Measurements from ENCODE around the gene CDRT15. TPM values are rescaled to one million over a fixed set of nuclear protein-coding genes. Genes with fewer than 3 reads are reported as not detected.

Gene CDRT15
- total RNA-seq, 1 experiment from 2014 or later = not detected

DNA sequence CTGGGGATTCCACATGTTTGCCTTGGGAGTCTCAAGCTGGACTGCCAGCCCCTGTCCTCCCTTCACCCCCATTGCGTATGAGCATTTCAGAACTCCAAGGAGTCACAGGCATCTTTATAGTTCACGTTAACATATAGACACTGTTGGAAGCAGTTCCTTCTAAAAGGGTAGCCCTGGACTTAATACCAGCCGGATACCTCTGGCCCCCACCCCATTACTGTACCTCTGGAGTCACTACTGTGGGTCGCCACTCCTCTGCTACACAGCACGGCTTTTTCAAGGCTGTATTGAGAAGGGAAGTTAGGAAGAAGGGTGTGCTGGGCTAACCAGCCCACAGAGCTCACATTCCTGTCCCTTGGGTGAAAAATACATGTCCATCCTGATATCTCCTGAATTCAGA lies 28.9 kb downstream of the CDRT15 start:
- Histone ChIP-seq H3K27me3 (ENCODE audit: insufficient read depth, low read length) (no peaks in the 10 kb centered on the region), H4K20me1 (ENCODE audit: control insufficient read depth, insufficient read depth, insufficient read length) (no peaks in the 10 kb centered on the region), H2AFZ (ENCODE audit: low read length) (no peak overlapping the region), H4K8ac (replicated peaks; ENCODE audit: insufficient read length, low read depth, low read length) (no peak overlapping the region), H3K56ac (ENCODE audit: insufficient read length, low read depth, low read length) (no peak overlapping the region), H3K79me2 (ENCODE audit: insufficient read depth, low read length) (no peaks in the 10 kb centered on the region), H2BK20ac (ENCODE audit: low read depth, low read length, poor library complexity, severe bottlenecking) (no peak overlapping the region), H3K9ac (ENCODE audit: extremely low read depth, insufficient read length, low read length) (no peak overlapping the region), H2AK5ac (ENCODE audit: insufficient read length, low read length) (no peak overlapping the region), H3K4ac (ENCODE audit: low read depth, low read length) (no peak overlapping the region), H3T11ph (ENCODE audit: low read length) (no peak overlapping the region), H3K23me2 (ENCODE audit: insufficient read length, low read depth, low read length, poor library complexity, severe bottlenecking) (no peaks in the 10 kb centered on the region), H3K79me1 (ENCODE audit: insufficient read depth, low read depth, low read length, poor library complexity, severe bottlenecking) (no peaks in the 10 kb centered on the region), H3K23ac (ENCODE audit: insufficient read length, low read depth, low read length) (no peak overlapping the region), H3K4me2 (ENCODE audit: insufficient read depth, insufficient read length, low read length) (no peak overlapping the region), H3K9me3 (ENCODE audit: control insufficient read depth, low read depth, low read length) (peaks cover 6% of the 10 kb centered on the region), H3K14ac (ENCODE audit: insufficient read depth, low read length) (no peak overlapping the region; the same call in 1 of the 2 replicates), H2BK5ac (ENCODE audit: insufficient read length, low read length) (no peak overlapping the region), H3K18ac (ENCODE audit: insufficient read length, low read depth, low read length) (no peak overlapping the region), H2BK120ac (ENCODE audit: low read depth, low read length, poor library complexity, severe bottlenecking) (no peak overlapping the region), H4K91ac (ENCODE audit: insufficient read length, low read depth, low read length) (no peak overlapping the region), H2BK15ac (ENCODE audit: low read depth, low read length) (no peak overlapping the region), H4K5ac (ENCODE audit: insufficient read length, low read depth, low read length) (no peak overlapping the region), H2BK12ac (ENCODE audit: insufficient read length, low read depth, low read length) (no peak overlapping the region), H3K27ac (ENCODE audit: insufficient read length, low read depth, low read length) (no peak overlapping the region), H3K4me1 (ENCODE audit: insufficient read depth, low read length) (no peaks in the 10 kb centered on the region)
- no CpG with 5 or more reads among the region's 5 CpGs for WGBS (ENCODE audit: extremely low coverage, insufficient read length, low lambda C conversion rate)
- Mint-ChIP-seq H3K4me1 (peaks cover 2 to 5% of the 10 kb centered on the region in 2 experiments; a peak in 1 of 4 replicates), H3K9me3 (peaks cover 20% of the 10 kb centered on the region in 2 experiments), H3K36me3 (ENCODE audit: insufficient read depth in 1 of 3, low read depth in 3 of 3) (peaks cover 25 to 35% (median 31%) of the 10 kb centered on the region in 3 experiments), H3K27me3 (ENCODE audit: low read depth) (no peaks in the 10 kb centered on the region), H3K27ac (peak overlapping the region in 1 of 3 experiments; percentile 25; a peak in 1 of 7 replicates), H3K4me3 (no peak overlapping the region)
- TF ChIP-seq, protein P1, sequence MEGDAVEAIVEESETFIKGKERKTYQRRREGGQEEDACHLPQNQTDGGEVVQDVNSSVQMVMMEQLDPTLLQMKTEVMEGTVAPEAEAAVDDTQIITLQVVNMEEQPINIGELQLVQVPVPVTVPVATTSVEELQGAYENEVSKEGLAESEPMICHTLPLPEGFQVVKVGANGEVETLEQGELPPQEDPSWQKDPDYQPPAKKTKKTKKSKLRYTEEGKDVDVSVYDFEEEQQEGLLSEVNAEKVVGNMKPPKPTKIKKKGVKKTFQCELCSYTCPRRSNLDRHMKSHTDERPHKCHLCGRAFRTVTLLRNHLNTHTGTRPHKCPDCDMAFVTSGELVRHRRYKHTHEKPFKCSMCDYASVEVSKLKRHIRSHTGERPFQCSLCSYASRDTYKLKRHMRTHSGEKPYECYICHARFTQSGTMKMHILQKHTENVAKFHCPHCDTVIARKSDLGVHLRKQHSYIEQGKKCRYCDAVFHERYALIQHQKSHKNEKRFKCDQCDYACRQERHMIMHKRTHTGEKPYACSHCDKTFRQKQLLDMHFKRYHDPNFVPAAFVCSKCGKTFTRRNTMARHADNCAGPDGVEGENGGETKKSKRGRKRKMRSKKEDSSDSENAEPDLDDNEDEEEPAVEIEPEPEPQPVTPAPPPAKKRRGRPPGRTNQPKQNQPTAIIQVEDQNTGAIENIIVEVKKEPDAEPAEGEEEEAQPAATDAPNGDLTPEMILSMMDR (conservative IDR thresholded peaks at IDR 0.05) = no peak
- no peak for DNase-seq

Measured in H9 (cell line).